K562 (cell line): ENCODE results near the gene FRMPD4. TPM values are rescaled to one million over a fixed set of nuclear protein-coding genes. Genes with fewer than 3 reads are reported as not detected.

Source experiments
- ATAC-seq: fragments of 200-7000 bp; cut with Tn5 transposase; 3 replicates; pipeline ENCODE4 v1.9.1; 2020; ENCODE audit warnings: moderate library complexity
- BruUV-seq: library from RNA; stranded (reverse); fragments of 400-500 nt; replicated peaks from 2 replicates; lab custom pipeline; 2021; lab: Mats Ljungman, UMichigan
- CTCF ChIA-PET: fragments of 300-600 bp; formaldehyde crosslinking; extraction: SDS; loops from one replicate; lab custom pipeline; 2021; ENCODE audit warnings: low intra/inter-chr PET ratio; lab: Yijun Ruan, JAX
- POLR2A ChIA-PET: fragments of 300-600, 350-650 bp; sonication (Branson Sonifier 250); formaldehyde crosslinking; extraction: SDS; loops from one replicate; lab custom pipeline; 2021; ENCODE audit warnings: antibody characterized with exemption, inconsistent platforms; lab: Yijun Ruan, JAX
- DNase-seq, 4 experiments: peaks; one replicate each; pipeline versions ENCODE4 v3.0.0 to v3.0.0-alpha.2; 2011 to 2018; ENCODE audit warnings: low spot score in 3 of 4, mixed read lengths in 3 of 4; ENCODE audit errors: extremely low read depth in 1 of 4
- FAIRE-seq: peaks from 2 replicates; lab custom pipeline; 2011; peaks lifted over from hg19 to GRCh38; lab: Jason Lieb, UNC
- H2AFZ ChIP-seq: 2 replicates; pipeline ENCODE4 v1.6.0; 2011; ENCODE audit warnings: low read depth, low read length, control low read depth, inconsistent platforms
- H3K27ac ChIP-seq: fragments of 200-600 bp; 3 replicates; pipeline ENCODE4 v1.8.0; 2011; ENCODE audit warnings: low read depth, mild to moderate bottlenecking, control low read depth, inconsistent platforms, low read length, moderate library complexity, mixed read lengths; ENCODE audit errors: extremely low read depth
- H3K27me3 ChIP-seq, 2 experiments: fragments of 300-600 bp in 1 of 2; 2 replicates in 1 of 2; 3 replicates in 1 of 2; pipeline versions ENCODE4 v1.6.0 to v1.8.0; 2011; ENCODE audit warnings: inconsistent platforms in 2 of 2, low read length in 2 of 2, mild to moderate bottlenecking in 1 of 2, mixed read lengths in 1 of 2, moderate library complexity in 1 of 2; ENCODE audit not compliant: control insufficient read depth in 2 of 2, insufficient read depth in 2 of 2
- H3K36me3 ChIP-seq: fragments of 300-600 bp; 3 replicates; pipeline ENCODE4 v1.8.0; 2011; ENCODE audit warnings: mild to moderate bottlenecking, low read length, inconsistent platforms; ENCODE audit not compliant: control insufficient read depth, insufficient read depth
- H3K4me1 ChIP-seq, 2 experiments: fragments of 200-600 bp in 1 of 2; replicated peaks in 1 of 2; 2 replicates in 1 of 2; 3 replicates in 1 of 2; pipeline versions ENCODE4 v1.5.1 to v1.8.0; 2011; ENCODE audit warnings: inconsistent platforms in 2 of 2, low read length in 2 of 2, mild to moderate bottlenecking in 1 of 2, mixed read lengths in 1 of 2, moderate library complexity in 1 of 2; ENCODE audit not compliant: control insufficient read depth in 2 of 2, insufficient read depth in 2 of 2
- H3K4me2 ChIP-seq: 2 replicates; pipeline ENCODE4 v1.6.1; 2011; ENCODE audit warnings: low read length, control low read depth, inconsistent platforms, mixed read lengths; ENCODE audit not compliant: insufficient read depth
- H3K4me3 ChIP-seq: fragments of 200-600 bp; sonication (generic), shearing (Covaris generic); 2 replicates; pipeline ENCODE4 v1.5.1; 2016; ENCODE audit warnings: control low read depth, inconsistent platforms
- H3K79me2 ChIP-seq: fragments of 200-600 bp; 3 replicates; pipeline ENCODE4 v1.8.0; 2011; ENCODE audit warnings: low read length, inconsistent platforms; ENCODE audit not compliant: control insufficient read depth, insufficient read depth
- H3K9ac ChIP-seq, 2 experiments: 2 replicates each; pipeline versions ENCODE4 v1.6.0 to v1.6.1; 2011; ENCODE audit warnings: low read depth in 2 of 2, low read length in 2 of 2, control low read depth in 1 of 2, inconsistent platforms in 1 of 2, mild to moderate bottlenecking in 1 of 2, mixed read lengths in 1 of 2; ENCODE audit not compliant: insufficient read depth in 1 of 2
- H3K9me1 ChIP-seq: one replicate; pipeline ENCODE4 v1.6.0; 2011; ENCODE audit warnings: inconsistent platforms, mild to moderate bottlenecking, low read length, moderate library complexity; ENCODE audit not compliant: control insufficient read depth, insufficient read depth
- H3K9me3 ChIP-seq: replicated peaks from 2 replicates; pipeline ENCODE4 v1.5.1; 2011; ENCODE audit warnings: low read depth, low read length, inconsistent platforms; ENCODE audit not compliant: control insufficient read depth, insufficient read depth
- H4K20me1 ChIP-seq: replicated peaks from 2 replicates; pipeline ENCODE4 v1.6.1; 2011; ENCODE audit warnings: low read length, inconsistent platforms, mixed read lengths; ENCODE audit not compliant: control insufficient read depth, insufficient read depth
- ELK3 ChIP-seq: fragments of 450-650 bp; formaldehyde crosslinking; IDR thresholded peaks from 2 replicates; pipeline ENCODE4 v1.4.0; 2020; ENCODE audit warnings: mild to moderate bottlenecking
- HINFP ChIP-seq: fragments of 450-650 bp; conservative IDR thresholded peaks from 2 replicates; pipeline ENCODE4 v1.6.1; 2016; ENCODE audit warnings: missing genetic modification characterization, low read depth, mild to moderate bottlenecking, control low read depth, missing compliant biosample characterization
- HNRNPK ChIP-seq: fragments of 200-400 bp; formaldehyde crosslinking; IDR thresholded peaks from one replicate; pipeline ENCODE4 v1.6.1; 2018; ENCODE audit warnings: mild to moderate bottlenecking, low read depth, low read length; ENCODE audit not compliant: poor library complexity, severe bottlenecking
- KAT8 ChIP-seq: fragments of 450-650 bp; IDR thresholded peaks from 2 replicates; pipeline ENCODE4 v1.6.1; 2016; ENCODE audit warnings: low read depth, mild to moderate bottlenecking
- ZC3H11A ChIP-seq: IDR thresholded peaks from 2 replicates; pipeline ENCODE4 v1.6.1; 2012; ENCODE audit warnings: low read depth, low read length, improper control_type of control experiment
- WGBS: fragments of 100-300 bp; shearing (Covaris generic); methylation state at CpG from one replicate; pipeline ENCODE4 v1.1.6; 2016; ENCODE audit warnings: low coverage, mixed read lengths; ENCODE audit not compliant: insufficient coverage; ENCODE audit errors: missing lambda C conversion rate; 5-methylcytosine and 5-hydroxymethylcytosine counted together
- in situ Hi-C: fragments of 300-500 bp; cut with MboI; formaldehyde crosslinking; loops from 4 replicates; pipeline ENCODE4 v1.15.0; 2018; ENCODE audit warnings: inconsistent platforms, mixed read lengths
- intact Hi-C: fragments of 100-400 bp; cut with micrococcal nuclease; formaldehyde crosslinking; loops from 2 replicates; pipeline ENCODE4 v1.14.2; 2022
- polyA plus RNA-seq, 8 experiments: library from polyadenylated mRNA; depleted of rRNA in 4 of 8; stranded (reverse) in 5 of 8; unstranded in 3 of 8; fragments of >200 nt; fragmentation: Nextera tagmentation in 2 of 8; fragmentation: Illumina TruSeq in 1 of 8; extraction: Ambion mirVana in 2 of 8; extraction: Trizol in 1 of 8; gene quantifications; 2 replicates each; pipeline versions ENCODE4 v1.2.1 to v1.2.3, GENCODE V29; 2011 to 2014; ENCODE audit warnings: inconsistent platforms in 1 of 8, missing spikeins in 1 of 8
- total RNA-seq, 7 experiments: library from RNA; depleted of rRNA in 6 of 7; stranded (reverse); fragments of >200 nt in 6 of 7; fragmentation: Illumina TruSeq in 2 of 7; extraction: Trizol in 2 of 7; gene quantifications; 2 replicates each; pipeline versions ENCODE4 v1.2.1 to v1.2.3, GENCODE V29; 2011 to 2021; ENCODE audit warnings: low replicate concordance in 1 of 7
- TF ChIP-seq, protein P1 (sequence below): sonication (generic); formaldehyde crosslinking; IDR thresholded peaks from 2 replicates; pipeline ENCODE4 v1.8.0; 2022; ENCODE audit warnings: mild to moderate bottlenecking, low read depth, missing genetic modification reagents

Gene FRMPD4
- total and polyA plus RNA-seq, 9 of the 15 experiments (the other 6 are each of a cell fraction or from before 2014, with no cell fraction given) = not detected

GRCh38 chrX:12401252-12401651, 263.0 kb downstream of the FRMPD4 start:
- H3K9ac ChIP-seq = no peak overlapping the region
- H3K27ac ChIP-seq = no peak overlapping the region
- FAIRE-seq = no peak
- H3K79me2 ChIP-seq = no peaks in the 10 kb centered on the region
- in situ Hi-C loops (no loop called here), intact Hi-C loops (no loop called here)
- 0% methylated on average over 1 of the region's 1 CpG for WGBS
- H3K4me2 ChIP-seq = no peak overlapping the region
- H4K20me1 ChIP-seq = no peaks in the 10 kb centered on the region
- no peaks in the 10 kb centered on the region for H3K4me1 ChIP-seq
- DNase-seq = no peak
- no peaks in the 10 kb centered on the region for H3K9me3 ChIP-seq
- no peaks in the 10 kb centered on the region for H3K9me1 ChIP-seq
- H2AFZ ChIP-seq = no peak overlapping the region
- no peaks in the 10 kb centered on the region for H3K36me3 ChIP-seq
- ChIA-PET CTCF (no interaction called here), POLR2A (no interaction called here)
- no peak for ATAC-seq
- no peak overlapping the region for H3K4me3 ChIP-seq
- no peaks in the 10 kb centered on the region for H3K27me3 ChIP-seq
- no TSS peak for BruUV-seq
- no peak for TF ChIP-seq HNRNPK
- TF ChIP-seq, protein P1, sequence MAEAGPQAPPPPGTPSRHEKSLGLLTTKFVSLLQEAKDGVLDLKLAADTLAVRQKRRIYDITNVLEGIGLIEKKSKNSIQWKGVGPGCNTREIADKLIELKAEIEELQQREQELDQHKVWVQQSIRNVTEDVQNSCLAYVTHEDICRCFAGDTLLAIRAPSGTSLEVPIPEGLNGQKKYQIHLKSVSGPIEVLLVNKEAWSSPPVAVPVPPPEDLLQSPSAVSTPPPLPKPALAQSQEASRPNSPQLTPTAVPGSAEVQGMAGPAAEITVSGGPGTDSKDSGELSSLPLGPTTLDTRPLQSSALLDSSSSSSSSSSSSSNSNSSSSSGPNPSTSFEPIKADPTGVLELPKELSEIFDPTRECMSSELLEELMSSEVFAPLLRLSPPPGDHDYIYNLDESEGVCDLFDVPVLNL = no peak
- no peak for TF ChIP-seq KAT8
- no peak for TF ChIP-seq ZC3H11A
- no peak for TF ChIP-seq ELK3 (CRISPR knock-in tag)
- no peak for TF ChIP-seq HINFP (tag)
